HL-60 (cell line): ENCODE data around the gene KDM4C.

ENCODE experiments used
- POLR2AphosphoS5 ChIP-seq: IDR thresholded peaks from 2 replicates; pipeline ENCODE4 v1.6.1; 2012; ENCODE audit warnings: low read depth
- TF ChIP-seq, protein P1 (sequence below): IDR thresholded peaks from one replicate; pipeline ENCODE4 v1.5.1; 2011; ENCODE audit warnings: low read length, control low read depth, inconsistent platforms; ENCODE audit not compliant: insufficient read depth
- TF ChIP-seq, protein P2 (sequence below): IDR thresholded peaks from 2 replicates; pipeline ENCODE4 v1.6.1; 2012; ENCODE audit warnings: low read depth; ENCODE audit not compliant: insufficient replicate concordance

DNA sequence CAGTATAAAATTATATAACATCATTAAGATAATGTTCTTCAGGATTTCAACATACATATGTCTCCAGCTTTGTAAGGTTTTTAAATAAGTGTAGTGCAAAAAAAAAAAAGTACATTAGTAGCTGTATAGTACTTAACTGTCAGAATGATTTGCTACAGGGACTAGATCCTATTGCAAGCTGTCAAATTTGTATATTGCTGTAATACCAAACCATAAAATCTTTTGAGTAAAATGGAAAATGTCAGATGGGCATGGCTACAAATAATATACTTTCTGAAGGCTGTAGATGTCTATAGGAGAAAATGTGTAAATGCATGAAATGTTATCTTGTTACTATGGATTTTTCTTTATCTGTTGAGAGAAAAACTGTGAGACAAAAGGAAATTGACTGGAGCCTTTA lies 298.5 kb downstream of the KDM4C start:
- TF ChIP-seq, protein P1, sequence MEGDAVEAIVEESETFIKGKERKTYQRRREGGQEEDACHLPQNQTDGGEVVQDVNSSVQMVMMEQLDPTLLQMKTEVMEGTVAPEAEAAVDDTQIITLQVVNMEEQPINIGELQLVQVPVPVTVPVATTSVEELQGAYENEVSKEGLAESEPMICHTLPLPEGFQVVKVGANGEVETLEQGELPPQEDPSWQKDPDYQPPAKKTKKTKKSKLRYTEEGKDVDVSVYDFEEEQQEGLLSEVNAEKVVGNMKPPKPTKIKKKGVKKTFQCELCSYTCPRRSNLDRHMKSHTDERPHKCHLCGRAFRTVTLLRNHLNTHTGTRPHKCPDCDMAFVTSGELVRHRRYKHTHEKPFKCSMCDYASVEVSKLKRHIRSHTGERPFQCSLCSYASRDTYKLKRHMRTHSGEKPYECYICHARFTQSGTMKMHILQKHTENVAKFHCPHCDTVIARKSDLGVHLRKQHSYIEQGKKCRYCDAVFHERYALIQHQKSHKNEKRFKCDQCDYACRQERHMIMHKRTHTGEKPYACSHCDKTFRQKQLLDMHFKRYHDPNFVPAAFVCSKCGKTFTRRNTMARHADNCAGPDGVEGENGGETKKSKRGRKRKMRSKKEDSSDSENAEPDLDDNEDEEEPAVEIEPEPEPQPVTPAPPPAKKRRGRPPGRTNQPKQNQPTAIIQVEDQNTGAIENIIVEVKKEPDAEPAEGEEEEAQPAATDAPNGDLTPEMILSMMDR: no peak
- TF ChIP-seq, protein P2, sequence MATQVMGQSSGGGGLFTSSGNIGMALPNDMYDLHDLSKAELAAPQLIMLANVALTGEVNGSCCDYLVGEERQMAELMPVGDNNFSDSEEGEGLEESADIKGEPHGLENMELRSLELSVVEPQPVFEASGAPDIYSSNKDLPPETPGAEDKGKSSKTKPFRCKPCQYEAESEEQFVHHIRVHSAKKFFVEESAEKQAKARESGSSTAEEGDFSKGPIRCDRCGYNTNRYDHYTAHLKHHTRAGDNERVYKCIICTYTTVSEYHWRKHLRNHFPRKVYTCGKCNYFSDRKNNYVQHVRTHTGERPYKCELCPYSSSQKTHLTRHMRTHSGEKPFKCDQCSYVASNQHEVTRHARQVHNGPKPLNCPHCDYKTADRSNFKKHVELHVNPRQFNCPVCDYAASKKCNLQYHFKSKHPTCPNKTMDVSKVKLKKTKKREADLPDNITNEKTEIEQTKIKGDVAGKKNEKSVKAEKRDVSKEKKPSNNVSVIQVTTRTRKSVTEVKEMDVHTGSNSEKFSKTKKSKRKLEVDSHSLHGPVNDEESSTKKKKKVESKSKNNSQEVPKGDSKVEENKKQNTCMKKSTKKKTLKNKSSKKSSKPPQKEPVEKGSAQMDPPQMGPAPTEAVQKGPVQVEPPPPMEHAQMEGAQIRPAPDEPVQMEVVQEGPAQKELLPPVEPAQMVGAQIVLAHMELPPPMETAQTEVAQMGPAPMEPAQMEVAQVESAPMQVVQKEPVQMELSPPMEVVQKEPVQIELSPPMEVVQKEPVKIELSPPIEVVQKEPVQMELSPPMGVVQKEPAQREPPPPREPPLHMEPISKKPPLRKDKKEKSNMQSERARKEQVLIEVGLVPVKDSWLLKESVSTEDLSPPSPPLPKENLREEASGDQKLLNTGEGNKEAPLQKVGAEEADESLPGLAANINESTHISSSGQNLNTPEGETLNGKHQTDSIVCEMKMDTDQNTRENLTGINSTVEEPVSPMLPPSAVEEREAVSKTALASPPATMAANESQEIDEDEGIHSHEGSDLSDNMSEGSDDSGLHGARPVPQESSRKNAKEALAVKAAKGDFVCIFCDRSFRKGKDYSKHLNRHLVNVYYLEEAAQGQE: no peak
- no peak for TF ChIP-seq POLR2AphosphoS5
